ENCODE measurements around the gene CEP19. TPM values are rescaled to one million over a fixed set of nuclear protein-coding genes. Genes with fewer than 3 reads are reported as not detected.
A peak's percentile ranks its signal among the peaks of the same experiment; 100 is the strongest.
"Not testable (repeated sequence)": the region's sequence is repeated elsewhere in the genome, so short reads cannot be mapped to it uniquely, and the experiment has no call there.

Gene CEP19
- 1 to 10 TPM; 4.7 to 5.6 TPM for total RNA-seq

- POLR2A ChIA-PET, result interaction anchor here (0.7 to 2.5 kb wide), 4 partner anchors 18 to 493 kb away, joined by 3 to 10 read pairs (median 4); partner anchors contain the start of genes FBXO45, PAK2 and WDR53
- H3K9me3 Mint-ChIP-seq (ENCODE audit: low read depth), result no peaks in the 10 kb centered on the region
- no peaks in the 10 kb centered on the region for H3K27me3 Mint-ChIP-seq
- intact Hi-C loops (cut with DNase I, micrococcal nuclease), result loop anchor here (1.0 to 5.0 kb wide), 14 partner anchors 15 to 1080 kb away; partner anchors contain the start of genes PAK2 (in 2 of the 2), FBXO45 (in 1 of the 2), LRCH3 (in 1 of the 2) and NCBP2 (in 1 of the 2)
- H3K4me3 Mint-ChIP-seq, result peak within 1 kb of the TSS; percentile 83
- ATAC-seq, result peak; percentile 87
- H3K36me3 Mint-ChIP-seq (ENCODE audit: low read depth), result peaks cover 9% of the 10 kb centered on the region
- CTCF ChIA-PET, result interaction anchor here (0.6 to 0.9 kb wide), 4 partner anchors 16 to 70 kb away, joined by 3 to 4 read pairs (median 3); no protein-coding TSS in a partner anchor
- peaks cover 33% of the 10 kb centered on the region for H3K4me1 Mint-ChIP-seq
- peak; percentile 94 for DNase-seq
- peak within 1 kb of the TSS; percentile 96 for H3K27ac Mint-ChIP-seq
These were observed at the start of gene CEP19, which contains the start of gene PIGX for GRCh38 chr3:196711838-196712513. Gene CEP19 (minus strand): TSS chr3:196712250. CDS start chr3:196708657, 3,593 bp downstream. Gene PIGX (plus strand): TSS chr3:196712377.

- ATAC-seq, result peak; percentile 64
- peaks cover 48% of the 10 kb centered on the region for H3K4me1 Mint-ChIP-seq
- no peaks in the 10 kb centered on the region for H3K27me3 Mint-ChIP-seq
- H3K9me3 Mint-ChIP-seq (ENCODE audit: low read depth), result peaks cover 18% of the 10 kb centered on the region
- intact Hi-C loops (cut with DNase I, micrococcal nuclease), result no loop called here
- ChIA-PET CTCF (interaction anchor here (0.7 to 1.4 kb wide), 3 partner anchors 13 to 248 kb away, joined by 3 to 6 read pairs (median 5); no protein-coding TSS in a partner anchor), POLR2A (no interaction called here)
- DNase-seq, result peak; percentile 22
- H3K27ac Mint-ChIP-seq, result peak overlapping the region; percentile 22
- peaks cover 64% of the 10 kb centered on the region for H3K36me3 Mint-ChIP-seq (ENCODE audit: low read depth)
- no peak overlapping the region for H3K4me3 Mint-ChIP-seq
These were observed 46.1 kb upstream of the CEP19 start for GRCh38 chr3:196757876-196758739.

- Mint-ChIP-seq H3K27ac (peak overlapping the region; percentile 21), H3K9me3 (ENCODE audit: low read depth) (peaks cover 18% of the 10 kb centered on the region), H3K36me3 (ENCODE audit: low read depth) (peaks cover 63% of the 10 kb centered on the region), H3K4me3 (no peak overlapping the region), H3K4me1 (peaks cover 45% of the 10 kb centered on the region), H3K27me3 (no peaks in the 10 kb centered on the region)
- DNase-seq (no peak), ATAC-seq (no peak)
- ChIA-PET CTCF (interaction anchor here (0.9 kb wide), 1 partner anchor 17 kb away, joined by 3 read pairs; the partner anchor contains the start of gene PAK2), POLR2A (no interaction called here)
- intact Hi-C loops (cut with DNase I, micrococcal nuclease), result no loop called here
These were observed 44.7 kb upstream of the CEP19 start for GRCh38 chr3:196756732-196757131.

- Mint-ChIP-seq H3K36me3 (ENCODE audit: low read depth) (peaks cover 69% of the 10 kb centered on the region), H3K27me3 (no peaks in the 10 kb centered on the region), H3K4me1 (peaks cover 55% of the 10 kb centered on the region), H3K27ac (peak overlapping the region; percentile 38), H3K9me3 (ENCODE audit: low read depth) (peaks cover 20% of the 10 kb centered on the region), H3K4me3 (no peak overlapping the region)
- no peak for DNase-seq
- no peak for ATAC-seq
- intact Hi-C loops (cut with DNase I, micrococcal nuclease), result no loop called here
- CTCF ChIA-PET, result no interaction called here
- POLR2A ChIA-PET, result no interaction called here
These were observed 42.3 kb upstream of the CEP19 start for GRCh38 chr3:196754091-196754981.

GRCh38 chr3:196753201-196753600 is 41.2 kb upstream of the CEP19 start:
- H3K4me3 Mint-ChIP-seq, result no peak overlapping the region
- DNase-seq (no peak), ATAC-seq (peak; percentile 7)
- intact Hi-C loops (cut with DNase I, micrococcal nuclease), result no loop called here
- H3K27me3 Mint-ChIP-seq, result no peaks in the 10 kb centered on the region
- peaks cover 58% of the 10 kb centered on the region for H3K4me1 Mint-ChIP-seq
- H3K27ac Mint-ChIP-seq, result peak overlapping the region; percentile 13
- POLR2A ChIA-PET, result no interaction called here
- CTCF ChIA-PET, result interaction anchor here (1.7 kb wide), 1 partner anchor 144 kb away, joined by 6 read pairs; no protein-coding TSS in a partner anchor
- H3K9me3 Mint-ChIP-seq (ENCODE audit: low read depth), result peaks cover 20% of the 10 kb centered on the region
- peaks cover 79% of the 10 kb centered on the region for H3K36me3 Mint-ChIP-seq (ENCODE audit: low read depth)

- no peak overlapping the region for H3K27ac Mint-ChIP-seq
- DNase-seq (no peak), ATAC-seq (no peak)
- no peaks in the 10 kb centered on the region for H3K27me3 Mint-ChIP-seq
- peaks cover 2% of the 10 kb centered on the region for H3K9me3 Mint-ChIP-seq (ENCODE audit: low read depth)
- peaks cover 56% of the 10 kb centered on the region for H3K4me1 Mint-ChIP-seq
- no peak overlapping the region for H3K4me3 Mint-ChIP-seq
- intact Hi-C loops (cut with DNase I, micrococcal nuclease), result no loop called here
- ChIA-PET CTCF (no interaction called here), POLR2A (no interaction called here)
- H3K36me3 Mint-ChIP-seq (ENCODE audit: low read depth), result peaks cover 56% of the 10 kb centered on the region
These were observed 37.1 kb upstream of the CEP19 start for GRCh38 chr3:196749125-196749524.

- H3K4me3 Mint-ChIP-seq; ATAC-seq; POLR2A ChIA-PET; H3K27me3 Mint-ChIP-seq; H3K27ac Mint-ChIP-seq; DNase-seq; H3K9me3 Mint-ChIP-seq (ENCODE audit: low read depth): not testable (repeated sequence)
- intact Hi-C loops (cut with DNase I, micrococcal nuclease), result loop anchor here in 1 of 2 experiments (5.0 kb wide), 1 partner anchor 59 kb away; no protein-coding TSS in a partner anchor
- Mint-ChIP-seq H3K4me1 (peaks cover 43% of the 10 kb centered on the region), H3K36me3 (ENCODE audit: low read depth) (peaks cover 30% of the 10 kb centered on the region)
- CTCF ChIA-PET, result interaction anchor here (1.4 kb wide), 1 partner anchor 215 kb away, joined by 4 read pairs; no protein-coding TSS in a partner anchor
These were observed 31.5 kb upstream of the CEP19 start for GRCh38 chr3:196743569-196743968.

GRCh38 chr3:196741249-196741889 is 29.3 kb upstream of the CEP19 start:
- no peaks in the 10 kb centered on the region for H3K27me3 Mint-ChIP-seq
- intact Hi-C loops (cut with DNase I, micrococcal nuclease), result loop anchor here in 1 of 2 experiments (5.0 kb wide), 1 partner anchor 61 kb away; no protein-coding TSS in a partner anchor
- H3K36me3 Mint-ChIP-seq (ENCODE audit: low read depth), result peaks cover 21% of the 10 kb centered on the region
- peaks cover 3% of the 10 kb centered on the region for H3K9me3 Mint-ChIP-seq (ENCODE audit: low read depth)
- H3K27ac Mint-ChIP-seq, result peak overlapping the region; percentile 99
- ChIA-PET POLR2A (interaction anchor here (2.9 kb wide), 1 partner anchor 29 kb away, joined by 10 read pairs; the partner anchor contains the start of genes CEP19 and PIGX), CTCF (interaction anchor here (0.7 to 1.5 kb wide), 4 partner anchors 16 to 56 kb away, joined by 3 to 4 read pairs (median 3); no protein-coding TSS in a partner anchor)
- ATAC-seq (no peak), DNase-seq (no peak)
- H3K4me3 Mint-ChIP-seq, result peak overlapping the region; percentile 93
- peaks cover 29% of the 10 kb centered on the region for H3K4me1 Mint-ChIP-seq

GRCh38 chr3:196740481-196741248 is 28.6 kb upstream of the CEP19 start:
- peak overlapping the region; percentile 99 for H3K27ac Mint-ChIP-seq
- peaks cover 3% of the 10 kb centered on the region for H3K9me3 Mint-ChIP-seq (ENCODE audit: low read depth)
- H3K4me3 Mint-ChIP-seq, result peak overlapping the region; percentile 93
- H3K36me3 Mint-ChIP-seq (ENCODE audit: low read depth), result peaks cover 15% of the 10 kb centered on the region
- DNase-seq, result peak; percentile 69
- peak; percentile 45 for ATAC-seq
- intact Hi-C loops (cut with DNase I, micrococcal nuclease), result loop anchor here (1.0 to 5.0 kb wide), 3 partner anchors 62 to 202 kb away; partner anchors contain the start of gene NCBP2 (in 1 of the 2)
- H3K27me3 Mint-ChIP-seq, result no peaks in the 10 kb centered on the region
- ChIA-PET POLR2A (interaction anchor here (0.6 to 2.9 kb wide), 4 partner anchors 28 to 238 kb away, joined by 3 to 10 read pairs (median 3); partner anchors contain the start of genes CEP19, PIGX and SENP5), CTCF (interaction anchor here (0.7 to 1.5 kb wide), 9 partner anchors 15 to 212 kb away, joined by 3 to 5 read pairs (median 3); partner anchors contain the start of genes CEP19 and PIGX)
- peaks cover 25% of the 10 kb centered on the region for H3K4me1 Mint-ChIP-seq

All from activated CD4-positive, alpha-beta T cell treated with anti-CD3 and anti-CD28 coated beads for 36 hours (primary cell).